Body of pancreas (tissue), 4 donors: ENCODE measurements around the gene LCLAT1. TPM values are rescaled to one million over a fixed set of nuclear protein-coding genes. Genes with fewer than 3 reads are reported as not detected.

Source experiments
- ATAC-seq: fragments of 150-250 bp; one replicate; pipeline ENCODE4 v1.9.1; 2016
- DNase-seq, 4 donors: peaks; one replicate each; pipeline ENCODE4 v3.0.0-alpha.2; 2019
- H3K27ac ChIP-seq, 4 donors: fragments of 200-600 bp; sonication (generic); 1 replicate in 3 of 4; 2 replicates in 1 of 4; pipeline versions ENCODE4 v1.5.1 to v1.6.1; 2016 to 2019; ENCODE audit warnings: mild to moderate bottlenecking in 1 of 4, mixed read lengths in 1 of 4, moderate library complexity in 1 of 4
- H3K27me3 ChIP-seq, 2 donors: fragments of 200-600 bp; sonication (generic); one replicate each; pipeline ENCODE4 v1.6.0; 2016; ENCODE audit warnings: mild to moderate bottlenecking in 1 of 2
- H3K36me3 ChIP-seq, 2 donors: fragments of 200-600 bp; sonication (generic); replicated peaks in 1 of 2; 2 replicates each; pipeline ENCODE4 v1.5.1; 2016; ENCODE audit warnings: low read depth in 2 of 2; ENCODE audit not compliant: insufficient read depth in 1 of 2
- H3K4me1 ChIP-seq: fragments of 200-600 bp; sonication (generic); one replicate; pipeline ENCODE4 v1.6.0; 2016
- H3K4me3 ChIP-seq, 2 donors: fragments of 200-600 bp; sonication (generic); 1 replicate in 1 of 2; 2 replicates in 1 of 2; pipeline ENCODE4 v1.5.1; 2016 to 2019
- H3K9me3 ChIP-seq, 3 donors: fragments of 200-600 bp; sonication (generic); 1 replicate in 2 of 3; 2 replicates in 1 of 3; pipeline ENCODE4 v1.5.1; 2016
- POLR2A ChIP-seq, 3 donors: fragments of 450-650 bp; IDR thresholded peaks; one replicate each; pipeline ENCODE4 v1.6.1; 2016; ENCODE audit warnings: antibody characterized with exemption in 3 of 3, mild to moderate bottlenecking in 2 of 3
- WGBS, 2 donors: methylation state at CpG; one replicate each; pipeline ENCODE4 v1.1.5; 2017; 5-methylcytosine and 5-hydroxymethylcytosine counted together
- intact Hi-C: fragments of 100-400 bp; cut with DNase I; formaldehyde crosslinking; loops from one replicate; pipeline ENCODE4 v1.15.1; 2023
- total RNA-seq, 2 donors: library from RNA; depleted of rRNA; stranded (reverse); fragments of >200 nt; gene quantifications; one replicate each; pipeline ENCODE4 v1.1.0, GENCODE V29; 2016
- TF ChIP-seq, protein P1 (sequence below), 7 experiments: fragments of 450-650 bp in 4 of 7; fragments of 200-600 bp in 3 of 7; sonication (generic) in 3 of 7; IDR thresholded peaks; one replicate each; pipeline ENCODE4 v1.5.1; 2016 to 2019; ENCODE audit warnings: antibody characterized with exemption in 7 of 7

LCLAT1 gene
- total RNA-seq, 2 donors from 2014 or later: 13.7 to 19.4 TPM

GRCh38 chr2:30444273-30444672, 2.8 kb upstream of the LCLAT1 start:
- no peaks in the 10 kb centered on the region for H3K9me3 ChIP-seq
- ATAC-seq: no peak
- intact Hi-C loops: no loop called here

GRCh38 chr2:30445266-30445821, 1.7 kb upstream of the LCLAT1 start:
- intact Hi-C loops: no loop called here
- 92 to 94% methylated on average over 5 to 6 of the region's 6 CpGs for WGBS, 2 donors
- Histone ChIP-seq H3K27ac (no peak overlapping the region), H3K36me3 (no peaks in the 10 kb centered on the region), H3K4me3 (no peak overlapping the region), H3K27me3 (no peaks in the 10 kb centered on the region), H3K9me3 (no peaks in the 10 kb centered on the region), H3K4me1 (peaks cover 29% of the 10 kb centered on the region)
- TF ChIP-seq POLR2A (IDR thresholded peaks at IDR 0.05): no peak
- peak in 1 of 4 donors; percentile 19 for DNase-seq
- no peak for ATAC-seq

More at GRCh38 chr2:30444273-30444672, 2.8 kb upstream of the LCLAT1 start:
- no peaks in the 10 kb centered on the region for H3K27me3 ChIP-seq
- WGBS, 2 donors: 55 to 59% methylated on average over 3 of the region's 3 CpGs
- TF ChIP-seq, protein P1, sequence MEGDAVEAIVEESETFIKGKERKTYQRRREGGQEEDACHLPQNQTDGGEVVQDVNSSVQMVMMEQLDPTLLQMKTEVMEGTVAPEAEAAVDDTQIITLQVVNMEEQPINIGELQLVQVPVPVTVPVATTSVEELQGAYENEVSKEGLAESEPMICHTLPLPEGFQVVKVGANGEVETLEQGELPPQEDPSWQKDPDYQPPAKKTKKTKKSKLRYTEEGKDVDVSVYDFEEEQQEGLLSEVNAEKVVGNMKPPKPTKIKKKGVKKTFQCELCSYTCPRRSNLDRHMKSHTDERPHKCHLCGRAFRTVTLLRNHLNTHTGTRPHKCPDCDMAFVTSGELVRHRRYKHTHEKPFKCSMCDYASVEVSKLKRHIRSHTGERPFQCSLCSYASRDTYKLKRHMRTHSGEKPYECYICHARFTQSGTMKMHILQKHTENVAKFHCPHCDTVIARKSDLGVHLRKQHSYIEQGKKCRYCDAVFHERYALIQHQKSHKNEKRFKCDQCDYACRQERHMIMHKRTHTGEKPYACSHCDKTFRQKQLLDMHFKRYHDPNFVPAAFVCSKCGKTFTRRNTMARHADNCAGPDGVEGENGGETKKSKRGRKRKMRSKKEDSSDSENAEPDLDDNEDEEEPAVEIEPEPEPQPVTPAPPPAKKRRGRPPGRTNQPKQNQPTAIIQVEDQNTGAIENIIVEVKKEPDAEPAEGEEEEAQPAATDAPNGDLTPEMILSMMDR (IDR thresholded peaks at IDR 0.05): no peak
- TF ChIP-seq POLR2A (IDR thresholded peaks at IDR 0.05): no peak
- no peak overlapping the region for H3K27ac ChIP-seq
- no peaks in the 10 kb centered on the region for H3K36me3 ChIP-seq
- no peak overlapping the region for H3K4me3 ChIP-seq
- peaks cover 18% of the 10 kb centered on the region for H3K4me1 ChIP-seq
- DNase-seq: peak in 2 of 4 donors; percentile 23 to 29

- peak; percentile 33 for ATAC-seq
- H3K4me3 ChIP-seq: peak overlapping the region; percentile 61 to 84
- 1 to 3% methylated on average over 11 to 12 of the region's 12 CpGs for WGBS, 2 donors
- no peaks in the 10 kb centered on the region for H3K9me3 ChIP-seq
- H3K27me3 ChIP-seq: no peaks in the 10 kb centered on the region
- no peaks in the 10 kb centered on the region for H3K36me3 ChIP-seq
- H3K4me1 ChIP-seq: peaks cover 31% of the 10 kb centered on the region
- intact Hi-C loops: no loop called here
- no peak for DNase-seq
- TF ChIP-seq, protein P1 (IDR thresholded peaks at IDR 0.05): no peak
- TF ChIP-seq POLR2A (IDR thresholded peaks at IDR 0.05): no peak
- peak overlapping the region; percentile 54 to 86 (median 80) for H3K27ac ChIP-seq
Observed at GRCh38 chr2:30446602-30447148, 371 bp upstream of the LCLAT1 start.

DNA sequence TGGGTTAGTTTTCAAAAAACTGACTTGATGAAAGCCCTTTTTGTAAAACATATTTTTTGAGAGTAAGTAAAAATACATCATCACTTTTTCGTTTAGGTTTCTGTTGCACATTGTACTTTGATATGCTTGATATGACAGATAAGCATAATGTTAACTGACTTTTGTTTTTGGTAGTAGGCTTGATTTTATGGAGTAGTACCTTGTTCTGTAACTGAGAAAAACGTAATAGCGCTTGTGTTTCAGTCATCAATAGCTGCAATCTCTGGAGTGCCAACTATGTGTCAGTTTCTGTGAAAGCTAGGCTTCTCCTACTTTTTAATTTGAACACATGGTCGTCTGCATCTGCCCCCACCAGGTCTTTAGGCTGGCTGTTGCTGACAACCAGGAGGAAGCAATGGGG, 1.3 kb downstream of the LCLAT1 start:
- intact Hi-C loops: no loop called here
- no peak overlapping the region for H3K4me3 ChIP-seq
- H3K27ac ChIP-seq: peak overlapping the region in 3 of 4 donors; percentile 40 to 83 (median 76)

DNA sequence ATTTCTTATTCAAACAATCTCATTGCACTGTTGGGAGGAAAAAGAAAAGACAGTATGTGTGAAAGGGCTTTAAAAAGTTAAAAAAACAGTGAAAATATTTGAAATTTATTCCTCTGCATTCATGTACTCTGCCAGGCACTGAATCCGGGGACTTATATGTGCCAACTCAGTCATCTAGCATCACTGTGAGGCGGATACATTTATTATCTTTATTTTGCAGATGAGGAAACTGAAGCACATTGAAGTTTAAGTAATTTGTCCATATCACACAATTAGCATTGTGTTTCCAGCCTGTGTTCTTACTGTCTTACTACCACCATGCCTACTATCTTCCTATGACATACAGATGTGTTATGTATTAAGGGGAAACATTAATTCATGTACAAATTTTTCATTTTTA, 1.8 kb downstream of the LCLAT1 start:
- Histone ChIP-seq H3K36me3 (no peaks in the 10 kb centered on the region), H3K27ac (peak overlapping the region in 1 of 4 donors; percentile 40), H3K27me3 (no peaks in the 10 kb centered on the region), H3K9me3 (no peaks in the 10 kb centered on the region), H3K4me1 (peaks cover 31% of the 10 kb centered on the region), H3K4me3 (no peak overlapping the region)
- ATAC-seq (no peak), DNase-seq (no peak)
- intact Hi-C loops: no loop called here
- 82 to 89% methylated on average over 2 of the region's 2 CpGs for WGBS, 2 donors
- no peak for TF ChIP-seq POLR2A (IDR thresholded peaks at IDR 0.05)
- TF ChIP-seq, protein P1 (IDR thresholded peaks at IDR 0.05): no peak

More for the DNA sequence above, 1.3 kb downstream of the LCLAT1 start:
- H3K9me3 ChIP-seq: no peaks in the 10 kb centered on the region
- no peak for DNase-seq
- no peaks in the 10 kb centered on the region for H3K27me3 ChIP-seq
- WGBS, 2 donors: 29 to 32% methylated on average over 4 of the region's 4 CpGs
- TF ChIP-seq, protein P1 (IDR thresholded peaks at IDR 0.05): no peak
- TF ChIP-seq POLR2A (IDR thresholded peaks at IDR 0.05): no peak
- no peaks in the 10 kb centered on the region for H3K36me3 ChIP-seq
- peaks cover 31% of the 10 kb centered on the region for H3K4me1 ChIP-seq
- ATAC-seq: no peak
